COLO829 (cell line): ENCODE measurements around the gene POLG2.
"Not testable (repeated sequence)": the region's sequence is repeated elsewhere in the genome, so short reads cannot be mapped to it uniquely, and the experiment has no call there.

Source experiments
- DNase-seq: peaks from one replicate; pipeline ENCODE4 v3.0.0; 2012; ENCODE audit warnings: low spot score

POLG2 gene

DNA sequence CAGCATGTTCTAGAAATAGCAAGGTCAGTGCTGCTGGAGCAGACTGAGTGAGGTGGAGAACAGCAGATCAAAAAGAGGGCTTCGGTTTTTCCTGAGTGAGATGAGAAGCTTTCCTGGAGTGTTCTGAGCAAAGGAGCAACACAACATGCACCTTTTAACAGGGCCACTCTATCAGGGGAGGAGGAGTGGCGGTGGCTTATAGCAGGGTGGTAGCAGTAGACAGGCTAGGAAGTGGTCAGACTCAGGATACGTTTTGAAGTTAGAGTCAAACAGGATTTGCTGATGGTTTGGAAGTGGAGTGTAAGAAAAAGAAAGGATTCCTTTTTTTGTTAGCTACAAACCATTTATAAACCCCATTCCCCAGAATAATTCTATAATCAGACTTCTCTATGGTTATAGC lies 12.5 kb downstream of the POLG2 start:
- DNase-seq, result no peak

DNA sequence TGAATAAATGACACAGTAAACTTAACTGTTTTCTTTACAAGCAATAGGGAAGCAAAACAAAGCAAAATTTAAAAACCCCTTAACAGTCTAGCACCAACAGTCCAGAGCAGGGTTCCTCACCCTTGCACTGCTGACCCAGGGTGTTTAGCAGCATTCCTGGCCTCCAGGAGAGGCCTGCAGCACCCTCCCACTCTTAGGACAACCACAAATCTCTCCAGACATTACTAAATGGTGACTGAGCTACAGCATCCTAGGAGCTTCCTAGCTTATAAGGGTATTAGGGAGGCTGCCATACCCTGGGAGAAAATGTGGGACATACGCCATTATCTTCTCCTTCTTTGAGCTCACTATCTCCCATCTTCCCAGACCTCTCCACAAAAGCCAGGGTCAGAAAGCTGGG lies 15.9 kb downstream of the POLG2 start:
- DNase-seq, result no peak

DNA sequence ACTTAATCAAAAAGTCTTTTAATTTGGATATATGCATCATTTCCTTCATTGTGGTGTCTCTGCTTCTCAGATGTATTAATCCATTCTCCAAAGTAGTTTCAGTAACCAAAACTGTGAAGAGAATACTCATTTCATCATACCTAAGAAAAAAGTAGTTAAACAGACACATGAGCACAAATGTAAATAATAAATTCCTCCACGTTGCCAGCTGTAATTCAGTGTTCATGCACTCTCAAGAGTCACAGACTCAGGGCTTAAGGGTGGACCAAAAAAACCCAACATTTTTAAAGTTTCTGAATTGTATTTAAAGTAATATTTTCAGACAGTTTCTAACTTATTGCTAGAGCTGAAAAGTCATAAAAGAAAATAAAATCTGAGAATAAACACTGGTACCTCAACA lies 19.0 kb downstream of the POLG2 start:
- no peak for DNase-seq

DNA sequence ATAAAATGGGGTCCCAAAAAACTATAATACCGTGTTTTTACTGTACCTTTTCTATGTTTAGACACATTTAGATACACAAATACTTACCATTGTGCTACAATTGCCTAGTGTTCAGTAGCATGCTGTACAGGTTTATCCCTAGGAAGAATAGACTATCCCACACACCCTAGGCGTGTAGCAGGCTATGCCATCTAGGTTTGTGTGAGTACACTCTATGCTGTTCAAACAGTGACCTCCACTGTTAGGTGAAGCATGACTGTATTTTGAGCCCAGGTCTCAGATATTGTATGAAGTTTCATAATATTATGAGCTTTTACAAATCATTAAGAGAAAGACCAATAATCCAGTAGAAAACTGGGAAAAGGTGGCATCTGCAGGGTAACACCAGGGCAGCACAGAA lies 24.3 kb downstream of the POLG2 start:
- DNase-seq, result no peak

DNA sequence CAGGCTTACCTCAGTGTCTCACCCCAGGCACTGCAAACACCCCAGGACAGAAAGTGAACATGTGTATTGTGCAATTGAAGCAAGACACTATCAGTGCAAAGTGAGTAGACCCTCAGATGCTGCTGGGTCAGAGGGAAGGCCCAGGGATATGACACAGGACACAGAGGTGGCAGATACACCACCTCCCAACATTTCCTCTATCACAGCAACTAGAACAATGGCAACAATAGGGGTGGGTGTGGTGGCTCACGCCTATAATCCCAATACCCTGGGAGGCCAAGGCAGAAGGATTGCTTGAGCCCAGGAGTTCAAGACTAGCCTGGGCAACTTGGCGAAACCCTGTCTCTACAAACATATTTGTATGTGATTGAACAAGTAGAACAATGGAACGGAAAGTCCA lies 25.4 kb downstream of the POLG2 start:
- no peak for DNase-seq

DNA sequence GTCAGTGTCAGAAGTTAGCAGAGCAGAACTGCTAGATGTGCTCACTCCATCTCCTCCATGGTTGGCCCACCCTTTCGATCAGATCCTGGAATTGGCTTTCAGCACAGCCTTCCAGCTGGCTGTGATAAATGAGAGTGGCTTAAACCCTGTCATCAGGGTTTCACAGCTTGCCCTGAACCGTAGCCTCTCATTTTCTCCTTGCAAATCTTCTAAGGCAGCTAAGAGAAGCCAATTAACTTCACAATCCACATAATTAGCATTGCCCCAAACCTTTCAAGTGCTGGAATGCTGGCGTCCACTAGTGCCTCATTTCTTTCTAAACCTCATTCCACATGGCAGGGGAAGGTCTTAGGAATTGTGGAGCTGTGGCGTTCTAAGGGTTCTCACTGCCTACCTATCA lies 26.2 kb downstream of the POLG2 start:
- DNase-seq, result no peak

DNA sequence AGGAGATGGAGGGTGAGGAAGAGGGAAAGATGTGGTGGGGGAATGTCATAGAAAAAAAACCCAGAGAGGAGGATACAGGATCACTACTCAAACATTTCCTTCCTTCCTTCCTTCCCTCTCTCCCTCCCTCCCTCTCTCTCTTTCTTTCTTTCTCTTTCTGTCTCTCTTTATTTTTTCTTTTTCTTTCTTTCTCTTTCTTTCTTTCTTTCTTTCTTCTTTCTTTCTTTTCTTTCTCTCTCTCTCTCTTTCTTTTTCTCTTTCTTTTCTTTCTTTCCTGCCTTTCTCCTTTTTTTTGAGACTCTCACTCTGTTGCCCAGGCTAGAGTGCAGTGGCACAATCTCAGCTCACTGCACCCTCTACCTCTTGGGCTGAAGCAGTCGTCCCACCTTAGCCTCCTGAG lies 30.0 kb downstream of the POLG2 start:
- DNase-seq, result not testable (repeated sequence)

DNA sequence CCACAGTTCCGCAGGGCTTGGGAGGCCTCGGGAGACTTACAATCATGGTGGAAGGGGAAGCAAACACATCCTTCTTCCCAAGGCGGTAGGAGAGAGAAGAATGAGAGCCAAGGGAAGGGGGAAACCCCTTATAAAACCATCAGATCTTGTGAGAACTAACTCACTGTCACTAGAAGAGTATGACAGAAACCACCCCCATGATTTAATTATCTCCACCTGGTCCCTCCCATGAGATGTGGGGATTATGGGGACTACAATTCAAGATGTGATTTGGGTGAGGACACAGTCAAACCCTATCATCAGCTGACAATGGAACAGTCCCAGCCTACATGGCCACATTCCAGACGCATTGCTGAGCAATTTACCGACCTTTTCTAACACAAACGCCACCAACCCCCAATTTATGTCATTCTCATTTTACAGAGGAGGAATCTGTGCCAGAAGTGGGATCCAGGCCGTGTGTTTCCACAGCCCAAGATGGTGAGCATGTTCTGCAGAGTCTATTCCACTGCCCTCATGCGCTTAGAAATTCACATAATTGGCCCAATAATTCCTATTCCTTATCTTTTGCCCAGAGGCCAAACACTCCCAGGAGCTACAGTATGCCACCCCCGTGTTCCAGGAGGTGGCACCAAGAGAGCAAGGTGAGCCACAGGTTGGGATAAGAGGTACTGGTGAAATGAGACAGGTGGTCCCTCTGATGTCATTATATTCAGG lies 30.7 kb downstream of the POLG2 start:
- no peak for DNase-seq

DNA sequence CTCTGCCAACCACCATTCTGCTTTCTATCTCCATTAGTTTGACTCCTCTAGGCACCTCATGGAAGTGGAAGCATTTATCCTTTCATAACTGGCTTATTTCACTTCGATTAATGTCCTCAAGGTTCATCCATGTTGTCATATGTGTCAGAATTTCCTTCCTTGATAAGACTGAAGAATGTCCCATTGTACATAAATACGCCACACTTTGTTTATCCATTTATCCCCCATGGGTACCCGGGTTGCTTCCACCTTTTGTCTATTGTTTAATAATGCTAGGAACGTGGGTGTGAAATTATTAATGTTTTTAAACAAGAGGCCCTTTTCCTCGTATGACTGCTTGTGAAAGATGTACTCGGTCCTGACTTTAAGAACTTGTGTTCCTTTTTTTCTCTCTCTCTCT lies 35.1 kb downstream of the POLG2 start:
- DNase-seq, result peak; percentile 20

DNA sequence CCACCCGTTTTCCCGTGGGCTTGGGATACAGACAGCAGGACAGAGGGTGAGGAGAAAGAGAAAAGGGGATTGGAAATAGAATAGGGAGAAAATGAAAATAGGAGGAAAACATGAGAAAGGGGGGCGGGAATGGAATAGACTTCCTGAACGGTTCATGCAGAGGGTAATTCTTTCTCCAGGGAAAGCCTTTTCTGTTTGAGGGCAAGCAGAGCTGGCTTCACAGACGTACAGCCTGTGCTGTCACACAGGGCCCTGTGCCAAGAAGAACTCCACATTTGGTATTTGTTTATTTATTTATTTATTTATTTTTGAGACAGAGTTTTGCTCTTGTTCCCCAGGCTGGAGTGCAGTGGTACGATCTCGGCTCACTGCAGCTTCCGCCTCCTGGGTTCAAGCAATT lies 35.9 kb downstream of the POLG2 start:
- DNase-seq, result no peak

DNA sequence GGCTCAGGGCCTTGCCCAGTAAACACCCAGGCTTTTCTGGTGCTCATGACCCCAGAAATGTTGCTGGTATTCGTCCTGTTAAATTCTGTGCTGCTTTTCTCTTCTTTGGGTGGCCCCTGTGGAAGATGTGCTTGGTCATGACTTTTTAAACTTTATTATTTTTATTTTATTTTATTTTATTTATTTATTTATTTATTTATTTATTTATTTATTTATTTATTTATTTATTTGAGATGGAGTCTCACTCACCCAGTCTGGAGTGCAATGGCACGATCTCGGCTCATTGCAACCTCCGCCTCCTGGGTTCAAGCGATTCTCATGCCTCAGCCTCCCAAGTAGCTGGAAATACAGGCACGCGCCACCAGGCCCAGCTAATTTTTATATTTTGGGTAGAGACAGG lies 37.0 kb downstream of the POLG2 start:
- DNase-seq, result not testable (repeated sequence)

DNA sequence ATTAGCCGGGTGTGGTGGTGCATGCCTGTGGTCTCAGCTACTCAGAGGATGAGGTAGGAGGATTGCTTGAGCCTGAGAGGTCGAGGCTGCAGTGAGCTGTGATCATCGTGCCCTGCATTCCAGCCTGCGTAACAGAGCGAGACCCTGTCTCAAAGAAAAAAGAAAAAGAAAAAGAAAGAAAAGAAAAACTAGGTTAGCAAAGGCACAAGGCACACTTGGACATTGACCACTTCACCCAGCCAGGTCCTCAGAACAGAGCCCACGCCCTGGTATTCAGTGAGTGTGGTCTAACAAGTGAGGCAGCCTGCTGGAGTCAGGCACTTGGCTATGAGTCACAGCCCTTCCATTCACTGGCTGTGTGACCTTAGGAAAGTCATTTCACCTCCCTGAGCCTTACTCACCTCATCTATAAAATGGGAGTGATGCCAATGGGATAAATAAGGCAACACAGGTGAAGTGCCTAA lies 37.5 kb downstream of the POLG2 start:
- no peak for DNase-seq

DNA sequence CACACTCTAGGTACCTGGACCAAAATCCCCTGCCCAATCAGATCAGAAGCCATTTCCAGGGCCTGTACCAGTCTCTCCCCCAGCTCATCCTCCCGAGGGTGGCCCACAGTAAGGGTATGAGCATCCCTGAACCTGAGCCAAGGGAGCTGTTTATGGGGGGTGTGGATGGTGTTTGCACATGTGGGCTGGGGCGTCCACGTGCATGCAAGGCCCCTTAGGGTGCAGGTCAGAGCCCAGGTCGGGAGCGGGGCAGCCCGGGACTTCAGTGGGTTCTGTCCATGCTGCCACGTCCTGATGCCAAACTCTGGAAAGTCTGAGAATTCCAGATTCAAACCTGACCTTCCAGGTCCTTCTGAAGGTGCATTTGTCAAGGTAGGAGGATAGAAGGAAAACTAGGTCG lies 38.1 kb downstream of the POLG2 start:
- no peak for DNase-seq

DNA sequence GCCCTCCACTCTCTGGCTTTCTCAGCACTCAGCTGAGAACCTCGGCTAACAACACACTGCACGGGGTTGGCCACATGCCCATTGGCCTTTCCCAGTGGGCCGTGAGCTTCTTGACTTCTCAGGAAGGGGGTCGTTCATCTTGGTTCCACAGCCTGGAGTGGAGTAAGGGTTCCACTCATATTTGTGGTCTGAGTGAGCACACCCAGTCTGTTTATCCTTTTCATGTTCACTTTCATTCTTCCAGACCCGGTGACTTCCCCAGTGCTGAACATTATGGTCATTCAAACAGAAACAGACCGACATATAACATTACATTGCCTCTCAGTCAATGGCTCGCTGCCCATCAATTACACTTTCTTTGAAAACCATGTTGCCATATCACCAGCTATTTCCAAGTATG lies 39.7 kb downstream of the POLG2 start:
- DNase-seq, result no peak

DNA sequence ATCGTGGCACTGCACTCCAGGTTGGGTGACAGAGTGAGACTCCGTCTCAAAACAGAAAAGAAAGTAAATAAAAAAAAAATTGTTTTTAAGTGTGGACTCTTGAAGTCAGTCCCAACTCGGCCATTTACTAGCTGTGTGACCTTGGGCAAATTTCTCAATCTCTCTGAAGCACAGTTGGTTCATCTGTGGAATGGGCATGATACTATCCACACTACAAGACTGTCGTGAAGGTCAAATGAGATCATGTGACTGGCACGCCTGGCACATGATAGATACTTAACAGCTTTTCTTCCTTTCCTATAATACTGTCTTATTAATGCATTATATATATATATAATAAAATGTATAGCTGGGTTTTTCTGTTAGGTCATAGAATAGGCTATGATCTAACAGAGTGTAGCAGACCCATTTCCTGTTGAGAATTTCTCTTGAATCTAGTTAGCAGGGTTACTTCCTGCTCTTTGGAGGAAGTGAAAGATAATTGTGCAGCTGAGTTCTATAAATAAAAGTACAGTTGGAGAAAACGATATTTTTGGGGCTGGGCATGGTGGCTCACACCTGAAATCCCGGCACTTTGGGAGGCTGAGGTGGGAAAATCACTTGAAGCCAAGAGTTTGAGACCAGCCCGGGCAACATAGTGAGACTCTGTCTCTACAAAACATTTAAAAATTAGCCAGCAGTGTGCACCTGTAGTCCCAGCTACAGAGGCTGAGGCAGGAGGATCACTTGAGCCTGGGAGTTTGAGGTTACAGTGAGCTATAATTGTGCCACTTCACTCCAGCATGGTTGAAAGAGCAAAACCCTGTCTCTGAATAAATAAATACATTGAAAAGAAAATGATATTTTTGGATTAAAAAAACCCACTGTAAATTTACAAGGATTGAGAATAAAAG lies 40.6 kb downstream of the POLG2 start:
- no peak for DNase-seq

DNA sequence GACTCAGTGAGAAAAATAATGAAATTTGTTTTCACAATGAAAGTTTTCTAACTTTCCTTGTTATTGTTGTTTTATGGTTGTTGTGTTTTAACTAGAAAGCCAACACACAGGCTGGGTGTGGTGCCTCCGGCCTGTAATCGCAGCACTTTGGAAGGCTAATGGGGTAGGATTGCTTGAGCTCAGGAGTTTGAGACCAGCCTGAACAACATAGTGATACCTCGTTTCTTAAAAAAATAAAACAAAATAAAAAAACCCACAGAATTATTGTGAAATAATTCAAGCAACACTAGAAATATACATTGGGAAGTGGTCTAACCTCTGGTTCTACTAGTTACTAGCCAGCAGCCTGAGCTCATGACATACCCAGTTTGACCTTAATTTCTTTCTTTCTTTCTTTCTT lies 47.3 kb downstream of the POLG2 start:
- DNase-seq, result no peak

DNA sequence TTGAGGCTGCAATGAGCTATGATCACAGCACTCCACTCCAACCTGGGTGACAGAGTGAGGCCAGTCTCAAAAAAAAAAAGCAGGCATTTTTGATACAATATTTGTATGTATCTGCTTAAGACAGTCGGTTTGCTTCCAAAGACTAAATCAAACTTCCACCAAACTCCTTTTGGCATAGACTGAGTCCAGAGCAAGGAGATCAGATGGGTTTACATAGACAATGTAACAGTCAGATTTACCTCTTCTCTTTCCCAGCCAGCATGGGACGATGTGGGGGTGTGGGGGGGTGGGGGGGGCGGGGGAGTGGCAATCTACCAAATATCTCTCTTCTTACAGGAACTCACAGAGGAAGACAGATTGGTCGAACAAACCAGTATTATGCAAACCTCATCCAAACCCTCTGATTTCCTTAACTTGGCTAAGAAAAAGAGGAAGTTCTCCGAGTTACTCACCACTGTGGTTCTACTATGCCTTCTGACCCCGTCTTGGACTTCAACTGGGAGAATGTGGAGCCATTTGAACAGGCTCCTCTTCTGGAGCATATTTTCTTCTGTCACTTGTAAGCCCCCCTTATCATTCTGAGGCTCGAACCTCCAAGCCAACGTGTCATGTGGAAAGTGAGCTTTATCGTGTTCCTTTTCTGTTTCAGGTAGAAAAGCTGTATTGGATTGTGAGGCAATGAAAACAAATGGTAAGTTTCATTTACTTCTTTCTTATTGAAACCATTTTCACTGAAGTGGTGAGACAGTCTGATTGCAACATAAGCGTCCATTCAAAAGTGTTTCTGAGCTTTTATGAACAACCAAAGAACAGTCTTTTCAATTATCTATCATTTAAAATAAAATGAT lies 48.0 kb downstream of the POLG2 start, which contains the start of gene MILR1:
Gene MILR1 (plus strand): TSS at position 451 of the 848 bp plus-strand sequence. CDS start 54 bp downstream, at position 505.
- peak; percentile 55 for DNase-seq

DNA sequence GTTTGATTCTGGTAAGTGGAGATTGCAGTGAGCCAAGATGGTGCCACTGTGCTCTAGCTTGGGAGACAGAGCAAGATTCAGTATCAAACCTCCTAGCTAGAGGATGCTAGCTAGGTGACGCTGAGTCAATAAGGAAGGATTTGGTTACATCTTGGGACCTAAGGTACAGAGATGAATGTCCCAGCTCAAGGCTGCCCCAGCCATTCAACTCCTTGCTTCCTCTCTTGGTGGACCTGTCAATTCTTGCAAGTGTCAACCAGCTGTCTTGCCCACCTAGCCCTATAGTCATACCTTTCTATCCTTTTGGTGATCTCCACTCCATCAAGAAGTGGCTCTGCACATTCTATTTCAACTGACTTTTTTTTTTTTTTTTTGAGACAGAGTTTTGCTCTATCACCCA lies 49.3 kb downstream of the POLG2 start:
- no peak for DNase-seq

DNA sequence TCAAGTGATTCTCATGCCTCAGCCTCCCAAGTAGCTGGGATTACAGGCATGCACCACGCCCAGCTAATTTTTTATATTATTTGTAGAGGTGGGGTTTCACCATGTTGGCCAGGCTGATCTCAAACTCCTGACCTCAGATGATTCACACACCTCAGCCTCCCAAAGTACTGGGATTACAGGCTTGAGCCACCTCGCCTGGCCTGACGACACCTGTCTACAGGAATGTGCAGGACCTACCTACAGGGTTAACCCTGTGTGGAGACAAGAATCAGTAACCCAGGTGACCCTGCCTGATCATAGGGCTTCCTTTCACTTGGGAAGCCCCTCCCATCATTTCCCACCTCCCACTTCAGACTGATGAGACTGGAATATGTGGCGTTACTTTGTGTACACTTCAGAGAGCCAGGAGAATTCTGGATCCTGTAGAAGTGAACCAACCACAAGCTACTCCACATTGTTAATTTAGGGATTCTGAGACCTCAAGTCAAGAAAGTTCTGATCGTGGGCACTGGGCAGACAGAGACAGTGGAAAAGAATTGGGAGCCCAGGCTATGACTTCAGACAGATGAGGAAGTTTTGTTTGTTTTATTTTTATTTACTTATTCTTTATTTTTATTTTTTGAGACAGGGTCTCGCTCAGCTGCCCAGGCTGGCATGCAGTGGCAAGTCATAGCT lies 53.6 kb downstream of the POLG2 start:
- no peak for DNase-seq

DNA sequence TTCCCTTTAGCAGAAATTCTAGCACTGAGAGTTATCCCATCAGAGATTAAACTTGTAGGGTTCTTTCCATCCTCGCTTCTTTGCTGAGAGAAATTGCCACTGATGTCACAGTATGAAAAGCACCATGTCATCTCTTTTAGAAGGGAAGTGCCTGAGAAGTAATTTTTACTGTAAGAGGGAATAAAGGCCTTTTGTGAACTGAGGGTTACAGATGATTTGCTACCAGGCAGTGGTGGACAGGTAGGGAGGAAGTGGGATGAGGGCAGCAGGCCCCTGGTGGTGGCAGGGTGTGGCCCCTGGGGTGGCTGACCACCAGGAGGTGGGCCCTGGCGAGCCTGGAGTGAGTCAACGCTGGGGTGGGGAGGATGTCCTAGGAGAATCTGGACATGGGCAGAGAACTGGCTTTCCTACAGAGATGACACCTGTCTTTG lies 54.3 kb downstream of the POLG2 start:
- DNase-seq, result no peak

DNA sequence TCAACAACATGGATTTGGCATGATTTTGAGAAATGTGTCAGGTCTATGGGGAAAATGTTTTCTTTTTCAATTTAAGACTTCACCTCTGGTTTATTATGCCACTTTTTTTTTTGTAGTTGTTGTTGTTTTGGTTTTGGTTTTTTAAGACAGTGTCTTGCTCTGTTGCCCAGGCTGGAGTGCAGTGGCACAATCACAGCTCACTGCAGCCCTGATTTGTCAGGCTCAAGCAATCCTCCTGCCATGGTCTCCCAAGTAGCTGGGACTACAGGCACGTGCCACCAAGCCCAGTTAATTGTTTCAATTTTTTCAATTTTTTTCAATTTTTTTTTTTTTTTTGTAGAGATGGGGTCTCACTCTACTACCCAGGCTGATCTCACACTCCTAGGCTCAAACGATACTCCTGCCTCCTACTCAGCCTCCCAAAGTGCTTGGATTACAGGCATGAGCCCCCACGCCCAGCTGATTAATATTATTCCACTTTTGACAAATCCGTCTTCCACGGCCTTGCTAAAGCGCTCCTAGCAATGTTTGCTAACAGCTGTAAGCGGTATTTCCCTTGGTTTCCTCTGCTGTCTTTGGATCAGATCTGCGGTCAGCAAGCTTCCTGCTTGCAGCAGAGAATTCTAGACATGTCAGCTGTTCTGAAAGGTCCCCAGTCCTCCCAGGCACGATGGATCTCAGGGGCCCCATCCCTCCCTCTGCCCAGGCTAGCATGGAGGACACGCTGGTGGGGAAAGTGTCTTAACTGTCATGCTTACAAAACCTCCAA lies 54.9 kb downstream of the POLG2 start:
- DNase-seq, result no peak
